ENCODE measurements around the gene TIAM2.
"Not testable (repeated sequence)": the region's sequence is repeated elsewhere in the genome, so short reads cannot be mapped to it uniquely, and the experiment has no call there.

The TIAM2 gene

DNA sequence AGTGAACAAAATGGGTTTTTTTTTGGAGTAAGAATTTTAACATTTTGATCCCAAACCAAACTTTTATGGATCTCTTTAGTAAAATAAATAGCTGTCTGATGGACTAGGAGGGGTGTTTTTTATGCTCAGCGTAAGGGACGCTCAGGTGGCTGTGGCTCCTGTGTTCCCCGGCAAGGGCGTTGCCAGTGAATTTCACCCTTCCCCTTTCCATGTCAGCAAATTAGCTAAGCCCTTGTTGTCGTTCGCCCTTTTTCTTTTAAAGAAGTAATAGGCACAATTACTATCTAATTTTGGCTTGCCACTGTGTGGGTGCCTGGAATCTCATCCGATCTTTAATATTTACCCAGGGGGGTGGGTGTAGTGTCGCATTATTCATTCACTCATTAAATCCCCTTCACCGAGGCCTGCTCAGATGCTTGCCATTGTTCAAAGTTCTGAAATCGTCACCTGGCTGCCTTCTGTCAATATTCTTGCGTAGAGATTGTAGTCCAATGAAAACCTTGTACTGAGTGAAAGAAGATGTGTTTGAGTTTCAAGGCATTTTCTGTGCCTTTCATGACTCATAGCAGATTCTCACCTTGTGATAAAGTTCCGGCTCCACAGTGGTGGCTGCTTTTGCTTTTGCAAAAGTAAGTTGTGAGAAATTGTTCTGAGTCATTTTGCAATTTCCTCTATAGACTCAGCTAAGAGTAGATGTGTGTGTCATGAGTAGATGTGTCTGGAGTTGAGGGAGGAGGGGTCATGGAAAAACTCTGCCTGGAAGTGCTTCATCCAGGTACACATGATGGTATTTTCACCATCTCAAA is 228.7 kb downstream of the TIAM2 start:
- Histone ChIP-seq H2BK5ac (ENCODE audit: low read length) (no peak overlapping the region), H2BK15ac (replicated peaks; ENCODE audit: low read depth) (no peak overlapping the region), H3K9ac (ENCODE audit: low read length) (no peak overlapping the region), H3K18ac (ENCODE audit: low read length) (no peak overlapping the region), H3K4me3 (ENCODE audit: low read length) (no peak overlapping the region), H3K27me3 (ENCODE audit: insufficient read depth, low read length, poor library complexity) (no peaks in the 10 kb centered on the region), H3K4me1 (ENCODE audit: control insufficient read depth, low read depth, low read length) (peaks cover 4% of the 10 kb centered on the region), H3K56ac (ENCODE audit: low read length) (no peak overlapping the region), H3K4me2 (ENCODE audit: low read length) (no peak overlapping the region), H3K23ac (ENCODE audit: low read length) (no peak overlapping the region), H2BK120ac (ENCODE audit: low read depth, low read length) (no peak overlapping the region), H2AK5ac (ENCODE audit: low read length) (no peak overlapping the region), H3K79me1 (ENCODE audit: low read length) (no peaks in the 10 kb centered on the region), H3K79me2 (ENCODE audit: control insufficient read depth, insufficient read depth, low read length) (no peaks in the 10 kb centered on the region), H4K8ac (ENCODE audit: low read depth, low read length) (no peak overlapping the region), H3K27ac (ENCODE audit: low read depth, low read length) (no peak overlapping the region), H3K4ac (ENCODE audit: low read depth, low read length) (no peak overlapping the region), H4K5ac (ENCODE audit: low read length) (no peak overlapping the region), H3K36me3 (ENCODE audit: control insufficient read depth, insufficient read depth, low read length) (no peaks in the 10 kb centered on the region)
- no peak for DNase-seq
- no CpG with 5 or more reads among the region's 12 CpGs for WGBS (ENCODE audit: extremely low coverage, insufficient coverage, low lambda C conversion rate)

- no peak overlapping the region for H3K9ac ChIP-seq (ENCODE audit: low read length)
- no CpG with 5 or more reads among the region's 7 CpGs for WGBS (ENCODE audit: extremely low coverage, insufficient coverage, low lambda C conversion rate)
- no peak overlapping the region for H2BK15ac ChIP-seq (replicated peaks; ENCODE audit: low read depth)
- H2BK5ac ChIP-seq (ENCODE audit: low read length): no peak overlapping the region
- H3K36me3 ChIP-seq (ENCODE audit: control insufficient read depth, insufficient read depth, low read length): no peaks in the 10 kb centered on the region
- no peak overlapping the region for H2BK120ac ChIP-seq (ENCODE audit: low read depth, low read length)
- H3K18ac ChIP-seq (ENCODE audit: low read length): no peak overlapping the region
- H3K27me3 ChIP-seq (ENCODE audit: insufficient read depth, low read length, poor library complexity): no peaks in the 10 kb centered on the region
- H3K23ac ChIP-seq (ENCODE audit: low read length): peak overlapping the region; percentile 38
- no peak overlapping the region for H3K56ac ChIP-seq (ENCODE audit: low read length)
- H2AK5ac ChIP-seq (ENCODE audit: low read length): no peak overlapping the region
- DNase-seq: no peak
- no peaks in the 10 kb centered on the region for H3K79me1 ChIP-seq (ENCODE audit: low read length)
- H3K4me2 ChIP-seq (ENCODE audit: low read length): no peak overlapping the region
- no peaks in the 10 kb centered on the region for H3K79me2 ChIP-seq (ENCODE audit: control insufficient read depth, insufficient read depth, low read length)
- no peak overlapping the region for H4K5ac ChIP-seq (ENCODE audit: low read length)
- no peak overlapping the region for H3K4ac ChIP-seq (ENCODE audit: low read depth, low read length)
- no peak overlapping the region for H4K8ac ChIP-seq (ENCODE audit: low read depth, low read length)
- peaks cover 4% of the 10 kb centered on the region for H3K4me1 ChIP-seq (ENCODE audit: control insufficient read depth, low read depth, low read length)
- no peak overlapping the region for H3K27ac ChIP-seq (ENCODE audit: low read depth, low read length)
- no peak overlapping the region for H3K4me3 ChIP-seq (ENCODE audit: low read length)
Measured at GRCh38 chr6:155224618-155225017, 229.5 kb downstream of the TIAM2 start.

- Histone ChIP-seq H3K56ac (ENCODE audit: low read length) (no peak overlapping the region), H3K4ac (ENCODE audit: low read depth, low read length) (no peak overlapping the region), H3K4me2 (ENCODE audit: low read length) (no peak overlapping the region), H3K4me1 (ENCODE audit: control insufficient read depth, low read depth, low read length) (peaks cover 4% of the 10 kb centered on the region), H3K79me2 (ENCODE audit: control insufficient read depth, insufficient read depth, low read length) (no peaks in the 10 kb centered on the region), H3K9ac (ENCODE audit: low read length) (no peak overlapping the region), H4K5ac (ENCODE audit: low read length) (no peak overlapping the region), H3K36me3 (ENCODE audit: control insufficient read depth, insufficient read depth, low read length) (no peaks in the 10 kb centered on the region), H2BK5ac (ENCODE audit: low read length) (no peak overlapping the region), H3K18ac (ENCODE audit: low read length) (no peak overlapping the region), H3K79me1 (ENCODE audit: low read length) (no peaks in the 10 kb centered on the region), H2AK5ac (ENCODE audit: low read length) (no peak overlapping the region), H2BK120ac (ENCODE audit: low read depth, low read length) (no peak overlapping the region), H3K27ac (ENCODE audit: low read depth, low read length) (no peak overlapping the region), H3K23ac (ENCODE audit: low read length) (no peak overlapping the region), H3K4me3 (ENCODE audit: low read length) (no peak overlapping the region), H3K27me3 (ENCODE audit: insufficient read depth, low read length, poor library complexity) (no peaks in the 10 kb centered on the region), H2BK15ac (replicated peaks; ENCODE audit: low read depth) (no peak overlapping the region), H4K8ac (ENCODE audit: low read depth, low read length) (no peak overlapping the region)
- no CpG with 5 or more reads among the region's 4 CpGs for WGBS (ENCODE audit: extremely low coverage, insufficient coverage, low lambda C conversion rate)
- DNase-seq: peak; percentile 53
Measured at GRCh38 chr6:155227046-155227445, 231.9 kb downstream of the TIAM2 start.

- Histone ChIP-seq H3K18ac (ENCODE audit: low read length) (no peak overlapping the region), H2AK5ac (ENCODE audit: low read length) (no peak overlapping the region), H3K56ac (ENCODE audit: low read length) (no peak overlapping the region), H4K8ac (ENCODE audit: low read depth, low read length) (no peak overlapping the region), H3K4me3 (ENCODE audit: low read length) (no peak overlapping the region), H3K27ac (ENCODE audit: low read depth, low read length) (no peak overlapping the region), H3K79me1 (ENCODE audit: low read length) (no peaks in the 10 kb centered on the region), H2BK120ac (ENCODE audit: low read depth, low read length) (no peak overlapping the region), H2BK15ac (replicated peaks; ENCODE audit: low read depth) (no peak overlapping the region), H3K36me3 (ENCODE audit: control insufficient read depth, insufficient read depth, low read length) (no peaks in the 10 kb centered on the region), H3K23ac (ENCODE audit: low read length) (no peak overlapping the region), H3K79me2 (ENCODE audit: control insufficient read depth, insufficient read depth, low read length) (no peaks in the 10 kb centered on the region), H4K5ac (ENCODE audit: low read length) (no peak overlapping the region), H3K9ac (ENCODE audit: low read length) (no peak overlapping the region), H3K4ac (ENCODE audit: low read depth, low read length) (no peak overlapping the region), H3K4me2 (ENCODE audit: low read length) (no peak overlapping the region), H3K4me1 (ENCODE audit: control insufficient read depth, low read depth, low read length) (peaks cover 4% of the 10 kb centered on the region), H2BK5ac (ENCODE audit: low read length) (no peak overlapping the region), H3K27me3 (ENCODE audit: insufficient read depth, low read length, poor library complexity) (no peaks in the 10 kb centered on the region)
- no peak for DNase-seq
- WGBS (ENCODE audit: extremely low coverage, insufficient coverage, low lambda C conversion rate): no CpG with 5 or more reads among the region's 13 CpGs
Measured at GRCh38 chr6:155228546-155229166, 233.5 kb downstream of the TIAM2 start.

DNA sequence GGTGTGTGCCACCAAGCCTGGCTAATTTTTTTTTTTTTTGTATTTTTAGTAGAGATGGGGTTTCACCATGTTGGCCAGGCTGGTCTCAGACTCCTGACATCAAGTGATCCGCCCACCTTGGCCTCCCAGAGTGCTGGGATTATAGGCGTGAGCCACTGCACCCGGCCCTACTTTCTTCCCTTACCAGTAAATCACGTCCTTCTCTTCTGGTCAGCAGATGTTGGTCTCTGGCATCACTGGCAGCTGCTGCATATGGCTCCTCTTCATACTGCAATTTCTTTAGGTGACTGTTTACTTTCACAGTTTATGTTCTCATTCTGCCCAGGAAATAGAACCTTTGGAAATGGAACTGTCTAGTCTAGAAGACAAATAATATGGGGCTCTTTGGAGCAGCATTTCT is 235.9 kb downstream of the TIAM2 start:
- H3K18ac ChIP-seq (ENCODE audit: low read length); H3K36me3 ChIP-seq (ENCODE audit: control insufficient read depth, insufficient read depth, low read length); H2BK5ac ChIP-seq (ENCODE audit: low read length); H2BK120ac ChIP-seq (ENCODE audit: low read depth, low read length); H4K8ac ChIP-seq (ENCODE audit: low read depth, low read length); H3K79me2 ChIP-seq (ENCODE audit: control insufficient read depth, insufficient read depth, low read length); H3K4me1 ChIP-seq (ENCODE audit: control insufficient read depth, low read depth, low read length); H3K9ac ChIP-seq (ENCODE audit: low read length); H3K4me2 ChIP-seq (ENCODE audit: low read length); H3K4ac ChIP-seq (ENCODE audit: low read depth, low read length); H3K27me3 ChIP-seq (ENCODE audit: insufficient read depth, low read length, poor library complexity); H3K4me3 ChIP-seq (ENCODE audit: low read length); H3K27ac ChIP-seq (ENCODE audit: low read depth, low read length); H3K56ac ChIP-seq (ENCODE audit: low read length); H4K5ac ChIP-seq (ENCODE audit: low read length); H3K79me1 ChIP-seq (ENCODE audit: low read length); H3K23ac ChIP-seq (ENCODE audit: low read length); H2BK15ac ChIP-seq (replicated peaks; ENCODE audit: low read depth); DNase-seq; H2AK5ac ChIP-seq (ENCODE audit: low read length): not testable (repeated sequence)
- no CpG with 5 or more reads among the region's 4 CpGs for WGBS (ENCODE audit: extremely low coverage, insufficient coverage, low lambda C conversion rate)

All from mesendoderm (in vitro differentiated cells).